HG03460 (cell line): Measurements from ENCODE around the gene EIF5B.
"Not testable (repeated sequence)": the region's sequence is repeated elsewhere in the genome, so short reads cannot be mapped to it uniquely, and the experiment has no call there.

Experiments used
- ATAC-seq: cut with Tn5 transposase; IDR thresholded peaks from one replicate; pipeline ENCODE4 v1.9.1; 2021; ENCODE audit not compliant: unreplicated experiment

EIF5B gene

DNA sequence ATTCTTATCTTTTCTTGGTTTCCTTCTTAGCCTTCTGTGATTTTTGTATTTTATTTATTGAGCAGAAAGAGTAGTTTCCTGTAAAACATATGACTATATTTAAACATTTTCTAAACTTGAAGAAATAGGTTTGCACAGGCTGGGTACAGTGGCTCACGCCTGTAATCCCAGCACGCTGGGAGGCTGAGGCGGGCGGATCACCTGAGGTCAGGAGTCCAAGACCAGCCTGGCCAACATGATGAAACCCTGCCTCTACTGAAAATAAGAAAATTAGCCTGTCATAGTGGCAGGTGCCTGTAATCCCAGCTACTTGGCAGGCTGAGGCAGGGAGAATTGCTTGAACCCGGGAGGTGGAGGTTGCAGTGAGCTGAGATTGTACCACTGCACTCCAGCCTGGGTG, 31.7 kb downstream of the EIF5B start:
- not testable (repeated sequence) for ATAC-seq

DNA sequence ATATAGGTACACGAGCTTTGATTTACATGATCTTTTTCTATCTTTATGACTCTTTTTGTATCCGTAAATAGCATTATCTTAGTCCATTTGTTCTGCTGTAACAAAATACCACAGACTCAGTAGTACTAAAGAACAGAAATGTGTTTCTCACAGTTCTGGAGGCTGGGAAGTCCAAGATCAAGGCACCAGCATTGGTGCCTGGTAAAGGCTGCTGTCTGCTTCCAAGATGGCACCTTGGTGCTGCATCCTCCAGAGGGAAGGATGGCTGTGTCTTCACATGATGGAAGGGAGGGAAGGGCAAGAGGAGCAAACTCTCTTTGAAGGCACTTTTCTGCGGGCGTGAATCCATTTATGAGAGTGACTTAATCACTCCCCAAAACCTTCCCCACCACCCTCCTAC, 36.0 kb downstream of the EIF5B start:
- no peak for ATAC-seq

DNA sequence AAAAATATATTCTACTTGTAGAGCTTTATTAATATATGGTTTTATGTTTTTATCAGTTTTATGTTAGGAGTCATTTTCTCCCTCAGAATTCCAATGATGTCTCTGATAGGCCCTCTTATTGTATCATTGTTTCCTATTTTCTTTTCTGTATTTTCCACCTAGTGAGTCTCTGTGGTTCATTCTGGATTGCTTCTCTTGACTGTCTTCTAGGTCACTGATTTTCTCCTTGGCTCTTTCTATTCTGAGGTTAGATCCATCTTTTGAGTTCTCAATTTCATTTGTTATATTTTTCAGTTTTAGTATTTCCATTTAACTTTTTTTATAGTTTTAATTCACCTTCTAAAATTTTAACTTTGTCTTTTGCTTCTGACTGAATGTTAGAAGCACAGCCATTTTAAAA, 37.6 kb downstream of the EIF5B start:
- ATAC-seq: no peak

DNA sequence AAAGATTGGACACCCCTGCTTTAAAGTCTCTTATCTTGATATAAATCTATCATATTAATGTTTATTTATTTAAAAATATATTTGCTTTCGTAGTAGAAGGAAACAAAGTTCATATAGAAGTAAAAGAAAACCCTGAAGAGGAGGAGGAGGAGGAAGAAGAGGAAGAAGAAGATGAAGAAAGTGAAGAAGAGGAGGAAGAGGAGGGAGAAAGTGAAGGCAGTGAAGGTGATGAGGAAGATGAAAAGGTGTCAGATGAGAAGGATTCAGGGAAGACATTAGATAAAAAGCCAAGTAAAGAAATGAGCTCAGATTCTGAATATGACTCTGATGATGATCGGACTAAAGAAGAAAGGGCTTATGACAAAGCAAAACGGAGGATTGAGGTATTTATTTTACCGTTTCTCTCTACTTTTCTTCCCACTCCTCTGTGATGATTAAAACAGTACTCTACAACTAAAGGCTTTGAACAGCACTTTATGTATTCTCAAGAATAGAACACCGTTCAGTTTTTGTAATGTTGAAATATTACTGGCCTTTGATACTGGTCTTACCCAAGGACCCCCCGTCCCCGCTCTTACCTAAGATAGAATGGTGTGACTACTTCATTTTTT, 39.2 kb downstream of the EIF5B start:
- no peak for ATAC-seq

DNA sequence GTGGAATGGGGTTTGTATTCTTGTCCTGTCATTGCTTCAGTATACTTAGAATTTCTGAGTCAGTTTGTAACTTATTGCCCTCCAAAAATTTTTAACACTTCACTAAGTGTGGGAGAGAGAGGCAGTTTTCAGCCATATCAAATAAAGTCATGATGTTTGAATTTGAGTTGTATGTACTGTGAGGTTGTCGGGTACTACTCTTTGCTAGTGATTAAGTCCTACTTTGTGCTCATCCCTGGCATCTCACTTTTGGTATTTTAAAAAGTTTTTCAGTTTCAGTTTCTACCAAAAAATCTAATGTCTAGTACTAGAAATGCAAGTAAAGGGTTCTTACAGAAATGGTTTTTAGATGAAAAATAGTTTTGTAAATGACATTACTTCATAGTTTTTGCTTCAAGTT, 40.7 kb downstream of the EIF5B start:
- no peak for ATAC-seq

DNA sequence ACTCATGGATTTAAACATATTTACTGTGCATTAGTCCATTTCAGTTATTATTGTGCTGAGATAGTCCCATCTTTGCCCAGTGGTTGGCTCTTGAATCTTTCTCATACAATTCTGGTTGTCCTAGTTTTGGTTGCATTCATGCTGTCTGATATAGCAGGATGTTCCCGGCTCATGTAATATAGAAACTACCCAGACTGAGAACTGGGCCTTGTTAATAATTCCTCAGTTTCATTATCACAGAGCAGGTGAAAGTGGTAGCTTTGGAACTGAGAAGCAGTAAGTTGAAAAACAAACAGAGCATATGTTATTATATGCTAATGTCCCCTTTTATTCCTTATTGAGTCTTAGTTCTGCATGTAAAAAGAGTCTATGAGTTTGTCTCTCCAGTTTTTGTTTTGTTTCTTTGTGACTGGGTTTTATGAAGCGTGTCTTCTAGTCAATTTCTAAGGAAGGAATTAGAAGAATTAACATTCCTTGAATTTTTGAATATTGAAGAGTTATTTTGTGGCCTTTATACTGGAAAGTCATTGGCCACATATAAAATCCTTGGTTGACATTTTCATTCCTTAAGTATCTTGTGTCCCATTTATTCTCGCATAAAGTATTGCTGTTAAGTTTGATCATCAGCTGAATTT, 43.3 kb downstream of the EIF5B start:
- no peak for ATAC-seq

DNA sequence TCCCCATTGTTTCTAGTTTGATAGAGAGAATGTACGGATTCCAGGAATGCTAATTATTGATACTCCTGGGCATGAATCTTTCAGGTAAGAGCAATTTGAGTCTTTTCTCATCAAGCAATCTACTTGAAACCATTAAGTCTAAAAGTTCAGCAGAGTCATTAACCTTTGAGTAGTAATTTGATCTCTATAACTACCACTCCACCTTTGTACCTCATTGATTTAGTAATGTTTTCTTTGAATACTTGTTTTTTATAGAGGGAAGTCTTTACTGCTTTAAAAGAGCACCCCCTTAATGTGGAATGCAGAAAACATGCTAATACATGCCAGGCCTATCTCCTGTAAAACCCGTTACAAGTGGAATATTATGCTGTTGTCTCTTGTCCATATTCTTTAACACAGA, 45.0 kb downstream of the EIF5B start:
- no peak for ATAC-seq

DNA sequence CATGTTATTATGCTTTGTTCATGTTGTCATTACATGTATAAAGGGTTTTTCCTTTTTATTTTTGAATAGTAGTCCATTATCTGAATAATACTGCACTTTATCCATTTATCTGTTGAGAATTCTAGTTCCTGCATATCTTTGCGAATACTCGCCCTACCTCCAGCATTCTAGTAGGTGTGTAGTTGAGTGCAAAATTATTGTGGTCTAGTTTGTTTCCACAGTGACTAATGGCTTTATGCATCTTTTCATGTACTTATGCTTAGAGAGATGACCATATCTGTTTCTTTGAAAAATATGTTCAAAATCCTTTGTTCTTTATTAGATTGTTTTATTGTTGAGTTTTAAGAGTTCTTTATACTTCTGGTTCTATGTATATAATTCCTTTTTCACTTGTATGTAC, 48.8 kb downstream of the EIF5B start:
- ATAC-seq: no peak

DNA sequence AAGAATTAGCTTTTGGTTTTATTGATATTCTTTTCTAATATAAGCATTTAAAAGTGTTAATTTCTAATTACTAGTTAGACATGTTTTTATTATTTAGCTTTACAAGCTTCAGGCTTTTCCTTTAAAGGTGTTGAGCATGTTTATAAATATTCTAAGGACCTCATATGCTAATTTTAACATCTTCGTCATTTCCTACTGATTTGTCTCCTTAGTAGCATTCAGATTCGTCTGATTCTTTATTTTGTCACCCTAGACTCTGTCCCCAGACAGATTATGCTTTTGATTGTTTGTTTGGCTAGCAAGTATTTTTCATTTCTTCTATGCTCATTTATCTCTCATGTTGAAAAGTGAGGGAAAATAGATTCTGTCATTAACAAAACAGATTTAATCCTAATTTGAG, 51.7 kb downstream of the EIF5B start:
- no peak for ATAC-seq

DNA sequence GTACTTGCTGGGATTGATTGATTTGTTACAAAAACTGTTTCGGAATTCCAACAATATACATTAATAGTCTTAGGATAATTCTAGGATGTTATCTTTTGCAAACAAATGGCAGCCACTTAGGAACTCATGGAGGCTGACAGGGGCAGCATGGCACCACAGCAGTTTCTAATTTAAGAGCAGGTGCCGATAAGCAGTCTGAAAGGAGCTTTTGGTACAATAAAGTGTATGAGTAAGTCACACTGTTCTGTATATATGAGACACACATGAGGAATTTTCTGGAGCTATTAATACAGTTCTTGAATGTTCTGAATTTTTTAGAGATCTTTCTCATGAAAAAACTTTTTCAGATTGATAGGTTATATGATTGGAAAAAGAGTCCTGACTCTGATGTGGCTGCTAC, 52.2 kb downstream of the EIF5B start:
- ATAC-seq: no peak

DNA sequence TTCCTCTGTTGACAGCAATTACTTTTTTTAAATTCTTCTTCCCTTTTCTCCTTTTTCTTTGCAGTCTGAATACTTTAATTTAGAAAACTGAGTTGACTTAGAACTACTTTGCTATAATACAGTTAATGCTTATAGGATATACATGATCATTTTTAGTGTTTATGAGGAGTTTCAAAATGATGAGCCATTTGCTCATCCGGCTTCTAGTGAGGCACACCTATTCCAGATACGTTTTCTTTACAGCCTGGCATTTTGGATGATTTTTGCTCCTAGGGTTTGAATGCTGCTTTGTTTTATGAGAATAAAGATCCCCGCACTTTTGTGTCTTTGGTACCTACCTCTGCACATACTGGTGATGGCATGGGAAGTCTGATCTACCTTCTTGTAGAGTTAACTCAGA, 52.8 kb downstream of the EIF5B start:
- ATAC-seq: no peak

DNA sequence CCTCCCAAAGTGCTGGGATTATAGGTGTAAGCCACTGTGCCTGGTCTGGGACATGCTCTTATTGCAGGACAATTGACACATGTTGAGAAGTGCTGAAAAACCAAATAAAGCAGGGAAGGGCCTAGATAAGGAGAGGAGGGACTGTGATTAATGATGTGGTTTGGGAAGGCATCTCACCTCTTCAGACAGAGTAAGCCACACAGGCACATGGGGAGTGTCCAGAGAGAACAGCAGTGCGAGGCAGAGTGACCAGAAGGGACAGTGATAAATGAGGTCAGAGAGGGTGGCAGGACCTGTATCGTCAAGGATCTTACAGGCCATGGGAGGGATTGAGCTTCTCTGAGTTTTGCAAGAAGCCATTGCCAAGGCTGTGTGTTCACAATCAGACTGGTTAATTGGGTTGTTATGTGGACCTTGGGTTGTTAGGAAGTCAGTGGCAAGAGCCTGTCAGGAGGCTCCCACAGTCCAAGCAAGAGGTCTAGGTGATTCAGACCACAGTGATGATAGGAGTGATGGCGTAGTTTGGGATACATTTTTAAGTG, 58.5 kb downstream of the EIF5B start:
- no peak for ATAC-seq

DNA sequence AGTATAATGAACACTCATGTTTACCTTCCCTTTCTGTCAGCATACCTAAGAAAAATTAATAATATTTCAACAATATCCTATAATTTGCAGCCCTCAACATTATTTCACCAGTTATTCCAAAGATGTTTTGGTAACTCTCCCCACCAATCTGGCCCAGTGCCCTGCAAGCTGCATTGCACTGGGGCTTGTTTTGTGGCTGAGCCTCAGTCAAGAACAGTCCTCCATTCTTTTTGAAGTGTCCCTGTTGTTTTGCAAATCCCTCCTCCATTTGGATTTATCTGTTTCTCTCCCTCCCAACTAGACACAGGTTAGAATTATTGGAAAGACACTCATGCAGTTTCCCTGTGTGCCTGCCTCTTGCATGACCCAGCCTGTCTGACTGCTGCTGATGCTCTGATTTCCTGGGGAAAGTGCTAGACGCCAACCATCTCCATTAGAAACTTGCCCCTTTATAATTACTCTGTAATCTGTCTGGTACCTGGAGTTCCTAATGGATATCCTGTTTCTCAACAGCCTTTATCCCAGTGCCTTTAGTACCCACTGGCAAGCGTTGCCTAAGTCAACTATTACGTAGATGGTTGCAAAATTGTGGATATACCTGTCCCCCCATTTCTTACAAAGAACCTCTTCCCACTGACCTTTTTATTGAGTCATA, 60.2 kb downstream of the EIF5B start:
- ATAC-seq: no peak

DNA sequence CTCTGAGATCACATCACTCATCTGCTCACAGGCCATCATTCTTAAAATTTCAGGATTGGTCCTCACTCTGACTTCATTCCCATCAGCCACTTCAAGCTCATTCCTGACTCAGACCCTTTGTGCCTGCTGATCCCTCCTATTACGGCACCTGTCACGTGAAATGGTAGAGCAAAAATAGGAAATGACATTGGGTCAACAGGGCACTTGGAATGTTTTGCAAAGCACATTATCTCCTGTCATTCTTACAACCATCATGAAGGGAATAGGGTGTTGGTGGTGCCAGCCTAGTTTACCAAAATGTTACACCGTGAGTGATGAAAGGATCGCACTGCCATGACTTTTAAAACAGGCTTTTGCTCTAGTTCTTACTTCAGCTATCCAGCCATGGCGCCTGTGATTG, 61.1 kb downstream of the EIF5B start:
- ATAC-seq: no peak

DNA sequence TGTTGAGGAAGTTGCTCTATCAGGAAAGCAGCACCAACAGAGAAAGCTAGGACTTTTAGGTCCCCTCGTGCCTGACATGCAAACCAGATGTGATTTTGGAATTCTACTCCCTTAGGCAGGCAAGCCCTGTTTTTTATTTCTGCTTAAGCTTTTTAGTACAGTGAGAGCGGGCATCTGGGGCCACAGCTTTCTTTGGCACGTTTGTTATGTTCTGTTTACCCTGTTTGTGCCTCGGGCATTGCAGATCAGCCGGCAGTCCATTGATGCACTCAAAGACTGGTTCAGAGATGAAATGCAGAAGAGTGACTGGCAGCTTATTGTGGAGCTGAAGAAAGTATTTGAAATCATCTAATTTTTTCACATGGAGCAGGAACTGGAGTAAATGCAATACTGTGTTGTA, 61.9 kb downstream of the EIF5B start:
- ATAC-seq: no peak

DNA sequence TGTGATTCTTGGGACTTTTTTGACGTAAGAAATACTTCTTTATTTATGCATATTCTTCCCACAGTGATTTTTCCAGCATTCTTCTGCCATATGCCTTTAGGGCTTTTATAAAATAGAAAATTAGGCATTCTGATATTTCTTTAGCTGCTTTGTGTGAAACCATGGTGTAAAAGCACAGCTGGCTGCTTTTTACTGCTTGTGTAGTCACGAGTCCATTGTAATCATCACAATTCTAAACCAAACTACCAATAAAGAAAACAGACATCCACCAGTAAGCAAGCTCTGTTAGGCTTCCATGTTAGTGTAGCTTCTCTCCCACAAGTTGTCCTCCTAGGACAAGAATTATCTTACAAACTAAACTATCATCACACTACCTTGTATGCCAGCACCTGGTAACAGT, 62.6 kb downstream of the EIF5B start:
- no peak for ATAC-seq

DNA sequence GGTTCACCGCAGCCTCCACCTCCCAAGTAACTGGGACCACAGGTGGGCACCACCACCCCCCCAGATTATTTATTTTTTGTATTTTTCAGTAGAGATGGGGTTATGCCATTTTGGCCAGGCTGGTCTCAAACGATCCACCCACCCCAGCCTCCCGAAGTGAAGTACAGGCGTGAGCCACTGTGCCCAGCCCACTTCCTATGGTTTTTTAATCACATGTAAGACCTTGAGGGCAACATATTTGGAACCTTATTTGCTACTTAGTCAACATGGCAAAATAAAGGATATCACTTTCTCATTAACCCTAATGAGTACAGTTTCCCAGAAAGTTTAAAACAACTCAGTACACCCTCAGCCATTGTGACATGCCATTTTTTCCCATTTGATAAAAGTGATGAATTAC, 64.7 kb downstream of the EIF5B start:
- ATAC-seq: no peak

DNA sequence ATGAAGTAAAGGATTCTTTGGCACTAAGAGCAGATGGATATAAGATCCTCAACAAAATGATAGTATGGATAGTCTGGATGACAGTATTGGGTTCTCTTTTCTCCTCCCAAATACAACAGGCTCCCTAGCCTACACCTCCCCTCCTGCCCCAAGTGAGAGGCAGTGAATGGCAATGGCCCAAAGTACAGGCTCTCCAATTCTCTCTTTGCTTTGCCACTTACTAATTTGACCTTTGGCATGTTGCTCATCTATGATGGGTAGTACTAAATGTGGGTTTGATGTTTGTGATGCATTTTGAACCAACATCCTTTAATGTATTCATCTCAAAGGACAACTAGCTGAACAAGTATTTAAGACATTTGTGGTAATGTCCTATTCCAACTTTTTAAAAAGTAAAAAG, 65.9 kb downstream of the EIF5B start:
- ATAC-seq: no peak

DNA sequence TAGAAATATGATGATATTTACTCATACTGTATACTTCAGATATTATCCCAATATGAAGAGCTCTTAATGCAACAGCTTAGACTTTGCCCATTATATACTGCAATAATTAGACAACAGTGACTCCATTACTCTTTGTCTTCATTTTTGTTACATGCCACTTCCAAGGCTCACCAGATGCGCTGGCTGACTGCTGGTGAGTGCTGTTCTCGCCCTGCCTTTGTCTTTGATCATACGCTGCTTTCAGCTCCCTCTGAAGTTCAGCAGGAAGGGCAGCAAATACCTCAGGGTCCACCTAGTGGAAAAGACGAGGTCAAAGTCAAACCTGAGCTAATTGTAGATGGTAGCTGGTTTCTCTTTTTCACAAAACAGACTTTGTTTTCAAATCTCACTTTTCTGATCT, 66.3 kb downstream of the EIF5B start:
- ATAC-seq: no peak

DNA sequence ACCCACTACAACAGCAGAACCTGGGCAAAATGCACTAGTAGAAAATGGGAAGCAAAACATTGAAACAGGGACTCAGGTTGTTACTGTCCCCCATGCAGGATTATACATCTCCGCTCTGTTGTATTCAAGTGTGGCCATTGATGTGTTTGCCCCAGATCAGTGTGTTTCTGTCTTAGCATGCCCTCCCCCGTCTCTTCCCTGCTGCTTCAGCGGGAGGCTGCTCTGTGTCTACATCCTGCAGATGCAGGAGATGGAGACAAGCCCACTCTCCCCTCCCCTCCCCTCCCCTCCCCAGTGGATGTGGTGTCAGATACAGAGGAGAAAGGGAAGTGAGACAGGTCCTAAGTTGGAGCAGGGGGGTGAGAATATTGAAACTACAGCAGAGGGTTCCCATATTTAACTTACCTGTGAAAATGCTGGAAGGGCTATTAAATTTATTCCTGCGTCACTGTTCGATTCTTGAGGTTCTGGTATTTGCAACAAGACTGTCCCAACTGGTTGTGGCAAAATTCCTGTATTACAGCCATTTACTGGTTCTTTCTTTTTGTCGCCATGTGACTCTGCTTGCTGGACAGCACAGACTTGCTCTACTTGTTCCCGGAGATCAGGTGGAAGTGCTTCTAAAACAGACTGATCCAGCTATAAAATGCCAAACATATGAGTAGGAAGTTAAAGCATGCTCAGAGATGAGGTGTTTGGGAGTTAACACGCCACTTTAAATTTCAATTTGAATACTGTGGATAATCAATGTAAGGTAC, 67.0 kb downstream of the EIF5B start:
- no peak for ATAC-seq

DNA sequence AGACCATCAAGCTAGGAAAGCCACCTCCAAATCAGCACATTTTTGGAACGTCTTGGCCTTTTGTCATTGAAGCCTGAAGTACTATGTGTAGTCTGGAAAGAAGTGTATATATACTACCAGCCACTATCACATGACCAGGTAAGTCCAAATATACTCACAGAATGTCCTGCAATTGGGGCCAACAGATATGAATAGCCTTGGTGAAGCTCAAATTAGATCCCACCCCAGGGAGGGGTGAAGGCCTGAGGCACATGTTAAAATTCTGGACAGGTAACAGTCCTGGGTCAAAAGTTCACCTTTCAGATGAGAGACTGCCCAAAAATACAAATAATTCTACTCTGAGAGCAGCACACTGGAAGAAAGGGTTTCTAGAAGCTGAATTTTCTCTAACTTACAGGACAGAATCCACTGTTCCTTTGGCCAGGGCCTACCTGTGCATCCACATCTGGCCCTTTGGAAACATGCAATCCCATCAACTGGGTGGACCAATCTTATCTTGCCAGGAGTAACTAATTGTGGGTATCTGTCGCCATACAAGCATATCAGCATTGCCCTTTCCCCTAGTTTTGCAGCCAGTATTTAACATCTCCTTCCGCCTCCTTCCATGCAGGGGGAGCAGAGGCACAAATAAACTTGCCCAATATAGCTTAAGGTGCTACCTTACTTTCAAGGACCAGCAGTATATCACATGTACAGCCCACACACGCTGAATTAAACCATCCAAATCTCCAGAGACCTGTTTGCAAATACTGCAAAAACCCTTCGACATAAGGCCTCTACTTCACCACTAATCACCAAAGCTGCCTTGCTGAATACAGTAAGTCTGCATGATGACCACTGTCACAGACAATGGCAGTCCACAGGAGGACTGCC, 67.8 kb downstream of the EIF5B start:
- ATAC-seq: no peak
